ENCODE measurements around the gene CCL20.

Gene CCL20

GRCh38 chr2:227772197-227772661 is 41.4 kb upstream of the CCL20 start:
- TF ChIP-seq REST (IDR thresholded peaks at IDR 0.05; ENCODE audit: insufficient read depth in 1 of 2, low read depth in 2 of 2, low read length in 2 of 2) (no peak), TAF1 (IDR thresholded peaks at IDR 0.05; ENCODE audit: borderline replicate concordance, insufficient read depth, low read length) (no peak), SIN3A (IDR thresholded peaks at IDR 0.05; ENCODE audit: borderline replicate concordance, insufficient read depth, low read length) (no peak), FOXP2 (optimal IDR thresholded peaks at IDR 0.05; ENCODE audit: borderline replicate concordance, extremely low read depth, extremely low read length, insufficient read depth) (no peak), POLR2AphosphoS5 (IDR thresholded peaks at IDR 0.05; ENCODE audit: low read depth, low read length) (no peak)

- TF ChIP-seq FOXP2 (optimal IDR thresholded peaks at IDR 0.05; ENCODE audit: borderline replicate concordance, extremely low read depth, extremely low read length, insufficient read depth) (no peak), REST (IDR thresholded peaks at IDR 0.05; ENCODE audit: insufficient read depth in 1 of 2, low read depth in 2 of 2, low read length in 2 of 2) (no peak), POLR2AphosphoS5 (IDR thresholded peaks at IDR 0.05; ENCODE audit: low read depth, low read length) (no peak)
Observed at GRCh38 chr2:227772932-227773331, 40.7 kb upstream of the CCL20 start.

GRCh38 chr2:227774011-227774624 is 39.5 kb upstream of the CCL20 start:
- TF ChIP-seq REST (IDR thresholded peaks at IDR 0.05; ENCODE audit: insufficient read depth in 1 of 2, low read depth in 2 of 2, low read length in 2 of 2) (no peak), TAF1 (IDR thresholded peaks at IDR 0.05; ENCODE audit: borderline replicate concordance, insufficient read depth, low read length) (no peak), SIN3A (IDR thresholded peaks at IDR 0.05; ENCODE audit: borderline replicate concordance, insufficient read depth, low read length) (no peak), FOXP2 (optimal IDR thresholded peaks at IDR 0.05; ENCODE audit: borderline replicate concordance, extremely low read depth, extremely low read length, insufficient read depth) (no peak), POLR2AphosphoS5 (IDR thresholded peaks at IDR 0.05; ENCODE audit: low read depth, low read length) (no peak)

GRCh38 chr2:227774895-227775842 is 38.5 kb upstream of the CCL20 start:
- TF ChIP-seq REST (IDR thresholded peaks at IDR 0.05; ENCODE audit: insufficient read depth in 1 of 2, low read depth in 2 of 2, low read length in 2 of 2) = no peak
- no peak for TF ChIP-seq FOXP2 (optimal IDR thresholded peaks at IDR 0.05; ENCODE audit: borderline replicate concordance, extremely low read depth, extremely low read length, insufficient read depth)
- no peak for TF ChIP-seq SIN3A (IDR thresholded peaks at IDR 0.05; ENCODE audit: borderline replicate concordance, insufficient read depth, low read length)
- no peak for TF ChIP-seq POLR2AphosphoS5 (IDR thresholded peaks at IDR 0.05; ENCODE audit: low read depth, low read length)
- no peak for TF ChIP-seq TAF1 (IDR thresholded peaks at IDR 0.05; ENCODE audit: borderline replicate concordance, insufficient read depth, low read length)

All from PFSK-1 (cell line).